ENCODE results near the gene RAG1.

The RAG1 gene

DNA sequence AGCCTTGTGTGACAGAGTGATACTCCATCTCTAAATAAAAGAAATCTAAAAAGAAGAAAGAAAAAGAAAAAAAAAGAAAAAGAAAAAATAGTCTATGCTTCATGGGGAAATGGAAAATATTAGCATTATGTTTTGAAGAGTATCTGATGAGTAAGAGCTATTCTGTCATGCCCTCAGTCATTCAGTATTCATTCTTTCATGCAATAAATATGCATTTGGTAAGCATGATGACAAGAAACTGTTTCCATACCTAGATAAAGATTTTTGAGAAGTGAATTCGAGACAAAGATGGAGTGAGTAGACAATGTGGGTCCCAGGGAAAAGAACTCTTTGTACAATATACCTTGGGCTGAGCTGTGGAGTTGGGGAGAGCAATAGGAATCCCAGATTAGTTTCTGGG lies 20.3 kb downstream of the RAG1 start:
- no peaks in the 10 kb centered on the region for H3K9me3 ChIP-seq
- no peaks in the 10 kb centered on the region for H3K36me3 ChIP-seq
- H3K4me1 ChIP-seq = no peaks in the 10 kb centered on the region
- intact Hi-C loops (cut with DNase I; ENCODE audit: low total_unique reads) = no loop called here
- TF ChIP-seq, protein P1, sequence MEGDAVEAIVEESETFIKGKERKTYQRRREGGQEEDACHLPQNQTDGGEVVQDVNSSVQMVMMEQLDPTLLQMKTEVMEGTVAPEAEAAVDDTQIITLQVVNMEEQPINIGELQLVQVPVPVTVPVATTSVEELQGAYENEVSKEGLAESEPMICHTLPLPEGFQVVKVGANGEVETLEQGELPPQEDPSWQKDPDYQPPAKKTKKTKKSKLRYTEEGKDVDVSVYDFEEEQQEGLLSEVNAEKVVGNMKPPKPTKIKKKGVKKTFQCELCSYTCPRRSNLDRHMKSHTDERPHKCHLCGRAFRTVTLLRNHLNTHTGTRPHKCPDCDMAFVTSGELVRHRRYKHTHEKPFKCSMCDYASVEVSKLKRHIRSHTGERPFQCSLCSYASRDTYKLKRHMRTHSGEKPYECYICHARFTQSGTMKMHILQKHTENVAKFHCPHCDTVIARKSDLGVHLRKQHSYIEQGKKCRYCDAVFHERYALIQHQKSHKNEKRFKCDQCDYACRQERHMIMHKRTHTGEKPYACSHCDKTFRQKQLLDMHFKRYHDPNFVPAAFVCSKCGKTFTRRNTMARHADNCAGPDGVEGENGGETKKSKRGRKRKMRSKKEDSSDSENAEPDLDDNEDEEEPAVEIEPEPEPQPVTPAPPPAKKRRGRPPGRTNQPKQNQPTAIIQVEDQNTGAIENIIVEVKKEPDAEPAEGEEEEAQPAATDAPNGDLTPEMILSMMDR (IDR thresholded peaks at IDR 0.05) = no peak
- H3K27ac ChIP-seq = no peak overlapping the region
- no peak for DNase-seq
- no peaks in the 10 kb centered on the region for H3K27me3 ChIP-seq
- H3K4me3 ChIP-seq = no peak overlapping the region

DNA sequence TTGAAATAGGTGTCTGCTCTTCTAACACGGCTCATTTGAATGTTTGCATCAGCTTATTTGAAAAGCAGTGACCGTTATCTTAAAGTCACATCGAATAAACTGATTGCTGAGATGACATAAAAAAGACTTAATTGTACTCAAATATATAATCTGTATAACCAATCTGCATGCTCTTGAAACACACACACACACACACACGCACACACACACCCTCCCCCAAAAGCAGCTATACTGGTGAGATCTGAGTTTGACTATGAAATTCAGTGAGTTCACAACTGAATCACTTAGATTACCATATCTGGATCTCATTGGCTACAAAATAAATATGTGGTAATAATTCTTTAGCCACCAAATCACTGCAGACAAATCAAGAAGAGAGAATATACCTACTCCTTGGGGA lies 22.7 kb downstream of the RAG1 start:
- no peaks in the 10 kb centered on the region for H3K36me3 ChIP-seq
- H3K4me3 ChIP-seq = no peak overlapping the region
- no peak for DNase-seq
- intact Hi-C loops (cut with DNase I; ENCODE audit: low total_unique reads) = loop anchor here (10.0 kb wide), 1 partner anchor 296 kb away; the partner anchor contains the start of gene PRR5L
- TF ChIP-seq, protein P1 (IDR thresholded peaks at IDR 0.05) = no peak
- H3K27ac ChIP-seq = no peak overlapping the region
- H3K27me3 ChIP-seq = no peaks in the 10 kb centered on the region
- no peaks in the 10 kb centered on the region for H3K9me3 ChIP-seq
- H3K4me1 ChIP-seq = peaks cover 0 to 10% (median 3%) of the 10 kb centered on the region in 4 donors

DNA sequence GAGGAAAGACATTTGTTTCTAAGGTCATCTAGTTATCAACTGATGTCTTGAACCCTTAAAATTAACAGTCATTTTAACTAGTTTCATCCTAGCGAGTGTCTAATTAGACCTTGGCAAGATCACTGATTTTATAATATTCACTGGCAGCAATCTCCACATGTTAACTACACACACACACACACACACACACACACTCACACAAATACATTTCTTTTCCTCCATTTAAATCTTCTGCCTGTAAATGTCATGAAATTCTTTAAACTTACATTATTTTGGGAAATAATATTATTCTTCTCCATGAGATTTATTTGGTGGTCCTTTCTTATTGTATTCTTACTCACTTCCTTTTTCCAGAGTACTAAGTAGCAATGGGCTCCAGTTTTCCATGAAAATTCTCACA lies 23.6 kb downstream of the RAG1 start:
- H3K27ac ChIP-seq = no peak overlapping the region
- H3K36me3 ChIP-seq = no peaks in the 10 kb centered on the region
- DNase-seq = no peak
- no peaks in the 10 kb centered on the region for H3K27me3 ChIP-seq
- no peak overlapping the region for H3K4me3 ChIP-seq
- intact Hi-C loops (cut with DNase I; ENCODE audit: low total_unique reads) = loop anchor here (10.0 kb wide), 1 partner anchor 297 kb away; the partner anchor contains the start of gene PRR5L
- no peaks in the 10 kb centered on the region for H3K9me3 ChIP-seq
- TF ChIP-seq, protein P1 (IDR thresholded peaks at IDR 0.05) = no peak
- H3K4me1 ChIP-seq = peaks cover 0 to 12% (median 4%) of the 10 kb centered on the region in 4 donors

DNA sequence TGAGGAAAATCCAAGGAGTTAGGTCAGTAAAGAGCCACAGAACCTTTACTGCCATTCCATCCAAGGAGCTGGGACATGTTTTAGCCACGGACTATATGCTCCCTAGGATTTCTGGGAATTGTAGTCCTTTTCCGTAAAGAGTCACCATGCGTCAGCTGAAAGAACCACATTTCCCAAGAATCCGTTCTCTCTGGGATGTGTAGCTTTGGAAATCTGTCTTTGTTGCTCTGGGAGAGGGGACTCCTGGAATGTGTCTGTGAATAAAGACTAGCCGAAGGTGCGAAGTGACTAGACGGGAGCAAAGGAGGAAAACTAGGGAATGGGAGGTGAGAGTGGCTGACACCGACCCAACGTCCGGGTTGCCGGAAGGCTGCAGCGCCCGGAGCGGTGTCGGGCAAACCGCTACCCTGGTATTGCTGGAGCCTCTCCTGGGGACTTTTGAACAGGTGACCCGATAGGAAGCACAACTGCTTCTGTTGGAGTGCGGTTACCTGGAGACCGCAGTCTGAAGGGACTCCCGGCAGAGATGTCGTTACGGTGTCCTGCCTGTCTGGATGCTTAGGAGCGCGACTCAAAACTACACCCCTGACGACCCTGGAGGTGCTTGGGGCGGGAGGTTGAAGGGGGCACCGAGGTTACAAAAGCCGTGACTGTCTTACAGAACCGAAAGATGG lies 26.6 kb downstream of the RAG1 start, which contains the start of gene IFTAP:
TSS of gene IFTAP (plus strand) at position 187 of the 674 bp plus-strand sequence. CDS start 15,602 bp downstream, outside the sequence.
- H3K4me3 ChIP-seq = peak within 1 kb of the TSS; percentile 60 to 72
- H3K36me3 ChIP-seq = no peaks in the 10 kb centered on the region
- DNase-seq = peak; percentile 39 to 69
- intact Hi-C loops (cut with DNase I; ENCODE audit: low total_unique reads) = loop anchor here (10.0 kb wide), 1 partner anchor 300 kb away; the partner anchor contains the start of gene PRR5L
- H3K4me1 ChIP-seq = peaks cover 0 to 12% (median 4%) of the 10 kb centered on the region in 4 donors
- TF ChIP-seq, protein P1 (IDR thresholded peaks at IDR 0.05) = no peak
- peak within 1 kb of the TSS; percentile 56 to 72 for H3K27ac ChIP-seq
- H3K27me3 ChIP-seq = no peaks in the 10 kb centered on the region
- no peaks in the 10 kb centered on the region for H3K9me3 ChIP-seq

DNA sequence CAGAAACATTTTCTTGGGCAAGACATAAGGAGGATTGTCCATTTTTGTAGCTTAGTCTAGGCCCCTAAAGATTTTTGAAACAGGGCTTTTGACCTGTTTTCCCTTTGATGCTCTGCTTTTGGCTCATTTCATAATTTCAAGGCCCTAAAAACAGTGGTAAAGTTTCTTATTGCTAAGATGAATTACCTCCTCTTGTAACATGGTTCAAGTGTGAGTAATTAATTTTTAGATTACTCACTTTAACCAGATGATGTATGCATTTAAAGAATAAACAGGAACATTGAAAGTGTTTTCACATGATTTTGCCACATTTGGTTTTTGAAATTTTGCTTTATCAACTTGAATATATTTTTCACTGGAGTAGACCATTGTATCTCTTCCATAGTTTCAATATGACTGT lies 29.1 kb downstream of the RAG1 start:
- Histone ChIP-seq H3K4me1 (peaks cover 0 to 12% (median 4%) of the 10 kb centered on the region in 4 donors), H3K27ac (no peak overlapping the region), H3K27me3 (no peaks in the 10 kb centered on the region), H3K9me3 (no peaks in the 10 kb centered on the region), H3K36me3 (no peaks in the 10 kb centered on the region), H3K4me3 (no peak overlapping the region)
- intact Hi-C loops (cut with DNase I; ENCODE audit: low total_unique reads) = loop anchor here (10.0 kb wide), 1 partner anchor 302 kb away; the partner anchor contains the start of gene PRR5L
- DNase-seq = no peak
- TF ChIP-seq, protein P1 (IDR thresholded peaks at IDR 0.05) = no peak
